Endodermal cell (in vitro differentiated cells): ENCODE measurements around the gene CADM1. TPM values are rescaled to one million over a fixed set of nuclear protein-coding genes. Genes with fewer than 3 reads are reported as not detected.

ENCODE experiments used
- DNase-seq: peaks from one replicate; pipeline ENCODE4 v3.0.0-alpha.2; 2017
- H3K27ac ChIP-seq: 2 replicates; pipeline ENCODE4 v1.5.1; 2013; ENCODE audit warnings: mild to moderate bottlenecking, low read depth, low read length, moderate library complexity
- H3K27me3 ChIP-seq: 2 replicates; pipeline ENCODE4 v1.6.1; 2013; ENCODE audit warnings: mild to moderate bottlenecking, low read length, moderate library complexity; ENCODE audit not compliant: insufficient read depth, control insufficient read depth, poor library complexity, severe bottlenecking
- H3K36me3 ChIP-seq: 2 replicates; pipeline ENCODE4 v1.7.0; 2013; ENCODE audit warnings: mild to moderate bottlenecking, low read length, moderate library complexity; ENCODE audit not compliant: control insufficient read depth, insufficient read depth
- H3K4me1 ChIP-seq: one replicate; pipeline ENCODE4 v1.7.0; 2013; ENCODE audit warnings: low read length; ENCODE audit not compliant: control insufficient read depth, insufficient read depth
- H3K4me3 ChIP-seq: 2 replicates; pipeline ENCODE4 v1.5.1; 2013; ENCODE audit warnings: mild to moderate bottlenecking, low read length, moderate library complexity
- H3K9ac ChIP-seq: 2 replicates; pipeline ENCODE4 v1.6.1; 2013; ENCODE audit warnings: mild to moderate bottlenecking, low read length, moderate library complexity; ENCODE audit not compliant: poor library complexity, severe bottlenecking; ENCODE audit errors: extremely low read depth
- H3K9me3 ChIP-seq: 2 replicates; pipeline ENCODE4 v1.6.1; 2013; ENCODE audit warnings: mild to moderate bottlenecking, low read length, moderate library complexity; ENCODE audit not compliant: control insufficient read depth
- H3K27ac Mint-ChIP-seq: 2 replicates; pipeline ENCODE4 v1.8.0; 2020; ENCODE audit warnings: mixed read lengths
- H3K27me3 Mint-ChIP-seq: 2 replicates; pipeline ENCODE4 v1.8.0; 2021; ENCODE audit warnings: mild to moderate bottlenecking, mixed read lengths; ENCODE audit not compliant: insufficient read depth
- H3K36me3 Mint-ChIP-seq: 2 replicates; pipeline ENCODE4 v1.8.0; 2020; ENCODE audit warnings: low read depth, mixed read lengths
- H3K4me1 Mint-ChIP-seq: 2 replicates; pipeline ENCODE4 v1.8.0; 2020; ENCODE audit warnings: mixed read lengths
- H3K4me3 Mint-ChIP-seq: 2 replicates; pipeline ENCODE4 v1.8.0; 2020; ENCODE audit warnings: mild to moderate bottlenecking, moderate library complexity, mixed read lengths
- H3K9me3 Mint-ChIP-seq: 2 replicates; pipeline ENCODE4 v1.8.0; 2020; ENCODE audit warnings: mild to moderate bottlenecking, mixed read lengths
- CTCF ChIP-seq: fragments of 200-600 bp; sonication (generic); conservative IDR thresholded peaks from 2 replicates; pipeline ENCODE4 v1.5.0; 2021; ENCODE audit warnings: antibody characterized with exemption, mild to moderate bottlenecking
- WGBS, 2 experiments: methylation state at CpG; one replicate each; pipeline versions ENCODE4 v1.1.5 to v1.1.7; 2013; ENCODE audit warnings: missing lambda C conversion rate in 2 of 2, mixed read lengths in 1 of 2; ENCODE audit not compliant: insufficient coverage in 1 of 2, insufficient read length in 1 of 2; 5-methylcytosine and 5-hydroxymethylcytosine counted together
- total RNA-seq, 2 donors: library from RNA; stranded (reverse); fragmentation: NEBNext Ultra II Directional in 1 of 2; extraction: Animal tissue kit (Norgen Biotek cat#: 25700) in 1 of 2; gene quantifications; 2 replicates in 1 of 2; 3 replicates in 1 of 2; pipeline ENCODE4 v1.2.1, GENCODE V29; 2021

CADM1 gene
- total RNA-seq, 2 donors from 2014 or later = 76.3 to 88.2 TPM

- Histone ChIP-seq H3K36me3 (no peaks in the 10 kb centered on the region), H3K4me3 (no peak overlapping the region), H3K9ac (no peak overlapping the region), H3K9me3 (no peaks in the 10 kb centered on the region), H3K27me3 (no peaks in the 10 kb centered on the region), H3K27ac (no peak overlapping the region), H3K4me1 (no peaks in the 10 kb centered on the region)
- H3K36me3 Mint-ChIP-seq = no peaks in the 10 kb centered on the region
- no peak for DNase-seq
- H3K4me1 Mint-ChIP-seq = peaks cover 8% of the 10 kb centered on the region
- H3K27ac Mint-ChIP-seq = no peak overlapping the region
- H3K9me3 Mint-ChIP-seq = no peaks in the 10 kb centered on the region
- no peak for TF ChIP-seq CTCF
- no peak overlapping the region for H3K4me3 Mint-ChIP-seq
- H3K27me3 Mint-ChIP-seq = peaks cover 9% of the 10 kb centered on the region
- WGBS, 2 experiments = 91 to 97% methylated on average over 6 to 8 of the region's 8 CpGs
Measured at GRCh38 chr11:115155320-115155719, 348.9 kb downstream of the CADM1 start.

GRCh38 chr11:115154355-115154736, 349.9 kb downstream of the CADM1 start:
- no peak for TF ChIP-seq CTCF

GRCh38 chr11:115153731-115154354, 350.4 kb downstream of the CADM1 start:
- H3K27ac ChIP-seq = no peak overlapping the region
- H3K4me3 Mint-ChIP-seq = no peak overlapping the region
- WGBS, 2 experiments = 93 to 94% methylated on average over 28 to 39 of the region's 39 CpGs
- H3K9me3 Mint-ChIP-seq = no peaks in the 10 kb centered on the region
- H3K27ac Mint-ChIP-seq = no peak overlapping the region
- no peak for TF ChIP-seq CTCF
- no peaks in the 10 kb centered on the region for H3K36me3 Mint-ChIP-seq
- H3K4me1 ChIP-seq = no peaks in the 10 kb centered on the region
- H3K4me1 Mint-ChIP-seq = peaks cover 8% of the 10 kb centered on the region
- H3K27me3 Mint-ChIP-seq = peaks cover 9% of the 10 kb centered on the region
- DNase-seq = no peak
- H3K4me3 ChIP-seq = no peak overlapping the region
- no peaks in the 10 kb centered on the region for H3K9me3 ChIP-seq
- H3K27me3 ChIP-seq = no peaks in the 10 kb centered on the region
- no peaks in the 10 kb centered on the region for H3K36me3 ChIP-seq
- H3K9ac ChIP-seq = no peak overlapping the region

More at GRCh38 chr11:115154355-115154736, 349.9 kb downstream of the CADM1 start:
- no peaks in the 10 kb centered on the region for H3K9me3 Mint-ChIP-seq
- Histone ChIP-seq H3K4me3 (no peak overlapping the region), H3K27me3 (no peaks in the 10 kb centered on the region), H3K36me3 (no peaks in the 10 kb centered on the region), H3K27ac (no peak overlapping the region), H3K9me3 (no peaks in the 10 kb centered on the region), H3K9ac (no peak overlapping the region), H3K4me1 (no peaks in the 10 kb centered on the region)
- DNase-seq = no peak
- H3K27ac Mint-ChIP-seq = no peak overlapping the region
- no peaks in the 10 kb centered on the region for H3K36me3 Mint-ChIP-seq
- WGBS, 2 experiments = 91 to 93% methylated on average over 7 to 9 of the region's 9 CpGs
- peaks cover 8% of the 10 kb centered on the region for H3K4me1 Mint-ChIP-seq
- H3K27me3 Mint-ChIP-seq = peaks cover 9% of the 10 kb centered on the region
- H3K4me3 Mint-ChIP-seq = no peak overlapping the region
